Fibroblast of lung (primary cell): Measurements from ENCODE around the gene UMAD1.

Experiments used
- EZH2 ChIP-seq: IDR thresholded peaks from 2 replicates; pipeline ENCODE4 v1.5.1; 2012; ENCODE audit warnings: low read length, control low read depth, mild to moderate bottlenecking; ENCODE audit errors: missing control alignments
- TF ChIP-seq, protein P1 (sequence below), 2 donors: IDR thresholded peaks in 1 of 2; conservative IDR thresholded peaks in 1 of 2; 1 replicate in 1 of 2; 2 replicates in 1 of 2; pipeline ENCODE4 v1.5.1; 2011 to 2012; ENCODE audit warnings: low read length in 2 of 2, control low read depth in 1 of 2, inconsistent platforms in 1 of 2, low read depth in 1 of 2, mild to moderate bottlenecking in 1 of 2

- TF ChIP-seq, protein P1, sequence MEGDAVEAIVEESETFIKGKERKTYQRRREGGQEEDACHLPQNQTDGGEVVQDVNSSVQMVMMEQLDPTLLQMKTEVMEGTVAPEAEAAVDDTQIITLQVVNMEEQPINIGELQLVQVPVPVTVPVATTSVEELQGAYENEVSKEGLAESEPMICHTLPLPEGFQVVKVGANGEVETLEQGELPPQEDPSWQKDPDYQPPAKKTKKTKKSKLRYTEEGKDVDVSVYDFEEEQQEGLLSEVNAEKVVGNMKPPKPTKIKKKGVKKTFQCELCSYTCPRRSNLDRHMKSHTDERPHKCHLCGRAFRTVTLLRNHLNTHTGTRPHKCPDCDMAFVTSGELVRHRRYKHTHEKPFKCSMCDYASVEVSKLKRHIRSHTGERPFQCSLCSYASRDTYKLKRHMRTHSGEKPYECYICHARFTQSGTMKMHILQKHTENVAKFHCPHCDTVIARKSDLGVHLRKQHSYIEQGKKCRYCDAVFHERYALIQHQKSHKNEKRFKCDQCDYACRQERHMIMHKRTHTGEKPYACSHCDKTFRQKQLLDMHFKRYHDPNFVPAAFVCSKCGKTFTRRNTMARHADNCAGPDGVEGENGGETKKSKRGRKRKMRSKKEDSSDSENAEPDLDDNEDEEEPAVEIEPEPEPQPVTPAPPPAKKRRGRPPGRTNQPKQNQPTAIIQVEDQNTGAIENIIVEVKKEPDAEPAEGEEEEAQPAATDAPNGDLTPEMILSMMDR (conservative IDR thresholded peaks at IDR 0.05 in 1 of 2, IDR thresholded peaks at IDR 0.05 in 1 of 2; ENCODE audit: low read depth in 1 of 2, low read length in 2 of 2), result no peak
- TF ChIP-seq EZH2, result no peak
These were observed 180.4 kb downstream of the UMAD1 start for GRCh38 chr7:7820939-7821338.
